ENCODE results near the gene SPATA20. TPM values are rescaled to one million over a fixed set of nuclear protein-coding genes. Genes with fewer than 3 reads are reported as not detected.

The SPATA20 gene
- polyA plus RNA-seq, 1 donor from 2014 or later = 53.5 TPM

DNA sequence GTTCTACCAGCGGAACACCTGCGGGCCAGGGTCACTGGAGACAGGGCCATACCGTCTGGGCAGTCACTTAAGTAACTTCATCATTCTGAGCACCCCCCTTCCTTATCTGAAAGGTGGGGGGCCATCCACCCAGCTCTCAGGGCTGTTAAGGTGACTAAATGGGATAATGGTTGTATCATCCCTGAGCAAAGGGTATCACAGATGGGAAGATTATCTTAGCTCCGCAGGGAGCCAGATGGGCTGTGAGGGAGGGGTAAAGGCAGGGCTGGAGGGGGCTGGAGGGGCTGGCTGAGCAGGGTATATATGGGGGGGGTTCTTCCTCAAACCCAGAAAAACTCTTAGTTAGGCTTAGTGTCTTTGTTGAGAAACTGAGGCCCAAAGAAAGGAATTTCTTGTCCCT is 10.7 kb downstream of the SPATA20 start:
- no peaks in the 10 kb centered on the region for H3K9me2 ChIP-seq (ENCODE audit: insufficient read depth, low read length)
- H3K27me3 ChIP-seq (ENCODE audit: insufficient read depth, low read depth, low read length) = peaks cover 42% of the 10 kb centered on the region
- TF ChIP-seq SMC3 (conservative IDR thresholded peaks at IDR 0.05; ENCODE audit: poor library complexity) = no peak
- TF ChIP-seq MXI1 (conservative IDR thresholded peaks at IDR 0.05; ENCODE audit: poor library complexity, severe bottlenecking) = no peak
- TF ChIP-seq, protein P1, sequence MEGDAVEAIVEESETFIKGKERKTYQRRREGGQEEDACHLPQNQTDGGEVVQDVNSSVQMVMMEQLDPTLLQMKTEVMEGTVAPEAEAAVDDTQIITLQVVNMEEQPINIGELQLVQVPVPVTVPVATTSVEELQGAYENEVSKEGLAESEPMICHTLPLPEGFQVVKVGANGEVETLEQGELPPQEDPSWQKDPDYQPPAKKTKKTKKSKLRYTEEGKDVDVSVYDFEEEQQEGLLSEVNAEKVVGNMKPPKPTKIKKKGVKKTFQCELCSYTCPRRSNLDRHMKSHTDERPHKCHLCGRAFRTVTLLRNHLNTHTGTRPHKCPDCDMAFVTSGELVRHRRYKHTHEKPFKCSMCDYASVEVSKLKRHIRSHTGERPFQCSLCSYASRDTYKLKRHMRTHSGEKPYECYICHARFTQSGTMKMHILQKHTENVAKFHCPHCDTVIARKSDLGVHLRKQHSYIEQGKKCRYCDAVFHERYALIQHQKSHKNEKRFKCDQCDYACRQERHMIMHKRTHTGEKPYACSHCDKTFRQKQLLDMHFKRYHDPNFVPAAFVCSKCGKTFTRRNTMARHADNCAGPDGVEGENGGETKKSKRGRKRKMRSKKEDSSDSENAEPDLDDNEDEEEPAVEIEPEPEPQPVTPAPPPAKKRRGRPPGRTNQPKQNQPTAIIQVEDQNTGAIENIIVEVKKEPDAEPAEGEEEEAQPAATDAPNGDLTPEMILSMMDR (IDR thresholded peaks at IDR 0.05; ENCODE audit: poor library complexity, severe bottlenecking) = no peak
- TF ChIP-seq, protein P2, sequence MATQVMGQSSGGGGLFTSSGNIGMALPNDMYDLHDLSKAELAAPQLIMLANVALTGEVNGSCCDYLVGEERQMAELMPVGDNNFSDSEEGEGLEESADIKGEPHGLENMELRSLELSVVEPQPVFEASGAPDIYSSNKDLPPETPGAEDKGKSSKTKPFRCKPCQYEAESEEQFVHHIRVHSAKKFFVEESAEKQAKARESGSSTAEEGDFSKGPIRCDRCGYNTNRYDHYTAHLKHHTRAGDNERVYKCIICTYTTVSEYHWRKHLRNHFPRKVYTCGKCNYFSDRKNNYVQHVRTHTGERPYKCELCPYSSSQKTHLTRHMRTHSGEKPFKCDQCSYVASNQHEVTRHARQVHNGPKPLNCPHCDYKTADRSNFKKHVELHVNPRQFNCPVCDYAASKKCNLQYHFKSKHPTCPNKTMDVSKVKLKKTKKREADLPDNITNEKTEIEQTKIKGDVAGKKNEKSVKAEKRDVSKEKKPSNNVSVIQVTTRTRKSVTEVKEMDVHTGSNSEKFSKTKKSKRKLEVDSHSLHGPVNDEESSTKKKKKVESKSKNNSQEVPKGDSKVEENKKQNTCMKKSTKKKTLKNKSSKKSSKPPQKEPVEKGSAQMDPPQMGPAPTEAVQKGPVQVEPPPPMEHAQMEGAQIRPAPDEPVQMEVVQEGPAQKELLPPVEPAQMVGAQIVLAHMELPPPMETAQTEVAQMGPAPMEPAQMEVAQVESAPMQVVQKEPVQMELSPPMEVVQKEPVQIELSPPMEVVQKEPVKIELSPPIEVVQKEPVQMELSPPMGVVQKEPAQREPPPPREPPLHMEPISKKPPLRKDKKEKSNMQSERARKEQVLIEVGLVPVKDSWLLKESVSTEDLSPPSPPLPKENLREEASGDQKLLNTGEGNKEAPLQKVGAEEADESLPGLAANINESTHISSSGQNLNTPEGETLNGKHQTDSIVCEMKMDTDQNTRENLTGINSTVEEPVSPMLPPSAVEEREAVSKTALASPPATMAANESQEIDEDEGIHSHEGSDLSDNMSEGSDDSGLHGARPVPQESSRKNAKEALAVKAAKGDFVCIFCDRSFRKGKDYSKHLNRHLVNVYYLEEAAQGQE (IDR thresholded peaks at IDR 0.05; ENCODE audit: borderline replicate concordance) = no peak
- TF ChIP-seq EZH2 (IDR thresholded peaks at IDR 0.05; ENCODE audit: borderline replicate concordance, insufficient read depth, low read length, poor library complexity, severe bottlenecking) = no peak
- no peak for TF ChIP-seq RAD21 (conservative IDR thresholded peaks at IDR 0.05)
- H3K27ac ChIP-seq (ENCODE audit: low read length) = no peak overlapping the region
- H3K36me3 ChIP-seq (ENCODE audit: insufficient read depth, low read length) = no peaks in the 10 kb centered on the region
- H3F3A ChIP-seq (ENCODE audit: insufficient read depth, low read length, poor library complexity, severe bottlenecking) = no peaks in the 10 kb centered on the region
- no peak overlapping the region for H3K9ac ChIP-seq (ENCODE audit: low read length)
- no peak overlapping the region for H2AFZ ChIP-seq (ENCODE audit: low read depth, low read length)
- no peak overlapping the region for H3K4me3 ChIP-seq (ENCODE audit: low read length)
- H3K4me2 ChIP-seq (ENCODE audit: low read length) = no peak overlapping the region
- no peaks in the 10 kb centered on the region for H3K9me3 ChIP-seq (ENCODE audit: low read length)
- H3K79me2 ChIP-seq (replicated peaks; ENCODE audit: insufficient read depth, low read length) = no peaks in the 10 kb centered on the region
- no peaks in the 10 kb centered on the region for H4K20me1 ChIP-seq (ENCODE audit: insufficient read depth)

DNA sequence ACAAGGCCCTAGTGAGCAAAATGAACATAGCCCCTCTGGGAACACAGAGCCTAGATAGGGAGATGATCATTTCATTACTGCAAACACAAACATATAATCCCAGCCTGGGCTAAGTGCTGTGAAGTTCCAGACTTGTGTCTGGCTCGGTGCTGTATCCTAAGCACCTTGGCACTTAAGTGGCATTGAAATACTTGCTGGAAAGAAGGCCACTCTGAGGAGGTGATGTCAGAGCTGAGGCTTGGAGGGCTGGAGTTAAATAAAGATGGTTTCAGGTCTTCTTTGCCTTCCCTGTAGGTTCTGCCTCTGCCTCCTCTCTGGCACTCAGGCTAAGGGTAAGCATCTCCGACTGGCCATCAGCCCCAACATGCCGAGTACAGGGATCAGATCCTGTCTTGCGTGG is 11.1 kb downstream of the SPATA20 start:
- no peaks in the 10 kb centered on the region for H3K9me3 ChIP-seq (ENCODE audit: low read length)
- peaks cover 46% of the 10 kb centered on the region for H3K27me3 ChIP-seq (ENCODE audit: insufficient read depth, low read depth, low read length)
- TF ChIP-seq, protein P1 (IDR thresholded peaks at IDR 0.05; ENCODE audit: poor library complexity, severe bottlenecking) = no peak
- TF ChIP-seq POLR2AphosphoS5 (IDR thresholded peaks at IDR 0.05) (no peak), TAF1 (IDR thresholded peaks at IDR 0.05; ENCODE audit: low read depth) (no peak), EZH2 (IDR thresholded peaks at IDR 0.05; ENCODE audit: borderline replicate concordance, insufficient read depth, low read length, poor library complexity, severe bottlenecking) (no peak), MXI1 (conservative IDR thresholded peaks at IDR 0.05; ENCODE audit: poor library complexity, severe bottlenecking) (no peak), EP300 (conservative IDR thresholded peaks at IDR 0.05; ENCODE audit: poor library complexity, severe bottlenecking) (no peak), RAD21 (conservative IDR thresholded peaks at IDR 0.05) (no peak), SMC3 (conservative IDR thresholded peaks at IDR 0.05; ENCODE audit: poor library complexity) (no peak)
- TF ChIP-seq, protein P2 (IDR thresholded peaks at IDR 0.05; ENCODE audit: borderline replicate concordance) = no peak

More for the DNA sequence above, 11.1 kb downstream of the SPATA20 start:
- H3F3A ChIP-seq (ENCODE audit: insufficient read depth, low read length, poor library complexity, severe bottlenecking) = no peaks in the 10 kb centered on the region
- H3K36me3 ChIP-seq (ENCODE audit: insufficient read depth, low read length) = no peaks in the 10 kb centered on the region
- no peak overlapping the region for H3K27ac ChIP-seq (ENCODE audit: low read length)
- no peaks in the 10 kb centered on the region for H4K20me1 ChIP-seq (ENCODE audit: insufficient read depth)
- H3K79me2 ChIP-seq (replicated peaks; ENCODE audit: insufficient read depth, low read length) = no peaks in the 10 kb centered on the region
- no peaks in the 10 kb centered on the region for H3K9me2 ChIP-seq (ENCODE audit: insufficient read depth, low read length)
- H2AFZ ChIP-seq (ENCODE audit: low read depth, low read length) = no peak overlapping the region
- no peak overlapping the region for H3K4me2 ChIP-seq (ENCODE audit: low read length)
- no peak overlapping the region for H3K4me3 ChIP-seq (ENCODE audit: low read length)
- H3K9ac ChIP-seq (ENCODE audit: low read length) = no peak overlapping the region

Data from neural cell (in vitro differentiated cells).